KMS-11 (cell line): ENCODE results near the gene EZR.

Experiments
- H2AFZ ChIP-seq: fragments of 200-600 bp; sonication (generic); 2 replicates; pipeline ENCODE4 v1.6.1; 2016; ENCODE audit warnings: antibody characterized with exemption, mixed run types, low read depth
- H3K27ac ChIP-seq: fragments of 200-600 bp; sonication (generic); 2 replicates; pipeline ENCODE4 v1.6.1; 2016; ENCODE audit warnings: mild to moderate bottlenecking, mixed run types
- H3K27me3 ChIP-seq: fragments of 200-600 bp; sonication (generic); 2 replicates; pipeline ENCODE4 v1.6.1; 2017; ENCODE audit warnings: mild to moderate bottlenecking, low read depth, mixed run types, moderate library complexity; ENCODE audit not compliant: insufficient read depth
- H3K36me3 ChIP-seq: fragments of 200-600 bp; sonication (generic); 2 replicates; pipeline ENCODE4 v1.6.1; 2017; ENCODE audit warnings: mild to moderate bottlenecking, mixed run types; ENCODE audit not compliant: insufficient read depth
- H3K4me1 ChIP-seq: fragments of 200-600 bp; sonication (generic); 2 replicates; pipeline ENCODE4 v1.6.1; 2016; ENCODE audit warnings: mild to moderate bottlenecking, low read depth, mixed run types; ENCODE audit not compliant: poor library complexity, severe bottlenecking
- H3K4me2 ChIP-seq: fragments of 200-600 bp; sonication (generic); 2 replicates; pipeline ENCODE4 v1.7.0; 2016; ENCODE audit warnings: mild to moderate bottlenecking, mixed run types
- H3K4me3 ChIP-seq: fragments of 200-600 bp; sonication (generic); IDR thresholded peaks from 2 replicates; pipeline ENCODE4 v1.6.1; 2017; ENCODE audit warnings: low read depth, low read length, mixed read lengths; ENCODE audit not compliant: insufficient read depth
- H3K79me2 ChIP-seq: fragments of 200-600 bp; sonication (generic); 2 replicates; pipeline ENCODE4 v1.6.1; 2016; ENCODE audit warnings: low read depth, mixed run types; ENCODE audit not compliant: insufficient read depth
- H3K9ac ChIP-seq: fragments of 200-600 bp; sonication (generic); 2 replicates; pipeline ENCODE4 v1.6.1; 2016; ENCODE audit warnings: mild to moderate bottlenecking, mixed run types
- H4K20me1 ChIP-seq: fragments of 200-600 bp; sonication (generic); 2 replicates; pipeline ENCODE4 v1.6.1; 2016; ENCODE audit warnings: mild to moderate bottlenecking, mixed run types; ENCODE audit not compliant: insufficient read depth
- TF ChIP-seq, protein P1 (sequence below): fragments of 200-600 bp; sonication (generic); conservative IDR thresholded peaks from 2 replicates; pipeline ENCODE4 v1.6.1; 2017; ENCODE audit warnings: low read depth, mild to moderate bottlenecking, antibody characterized with exemption, low read length, moderate library complexity, mixed read lengths

EZR gene

DNA sequence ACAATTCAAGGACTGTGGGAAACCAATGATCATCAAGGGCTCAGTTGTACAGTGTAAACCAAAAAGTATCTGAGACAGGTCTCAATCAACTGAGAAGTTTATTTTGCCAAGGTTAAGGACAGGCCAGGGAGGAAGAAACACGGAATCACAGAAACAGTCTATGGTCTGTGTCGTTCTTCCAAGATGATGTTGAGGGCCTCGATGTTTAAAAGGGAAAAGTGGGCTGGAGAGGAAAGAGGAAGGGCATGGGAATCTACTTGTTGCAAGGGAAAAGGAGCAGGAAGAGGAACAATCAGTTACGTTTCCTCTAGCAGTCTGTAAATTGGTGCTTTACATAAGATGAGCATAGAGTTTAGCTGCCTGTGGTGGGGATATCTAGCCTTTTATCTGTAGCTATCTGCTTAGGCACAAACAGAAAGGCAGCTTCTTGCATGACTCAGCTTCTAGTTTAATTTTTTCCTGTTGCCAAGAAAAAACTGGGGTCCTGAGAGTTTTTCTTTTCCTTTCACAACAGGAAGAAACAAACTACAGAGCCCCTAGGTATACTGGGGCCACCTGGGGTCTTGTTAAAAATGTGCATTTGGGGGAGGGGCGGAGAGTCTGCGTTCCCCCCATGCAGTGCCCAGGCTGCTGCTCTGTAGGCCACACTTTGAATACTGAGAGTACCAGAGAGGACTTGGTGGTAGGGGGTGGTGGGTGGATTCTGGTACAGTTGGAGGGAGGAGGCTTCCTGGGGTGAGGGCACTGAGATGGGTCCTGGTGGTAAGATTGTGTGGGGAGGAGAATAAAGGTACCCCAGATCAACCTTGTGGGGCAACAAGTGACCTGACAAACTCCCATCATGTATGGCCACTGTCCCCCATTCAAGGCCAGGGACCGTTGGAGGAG, 35.3 kb upstream of the EZR start:
- Histone ChIP-seq H3K27ac (no peak overlapping the region), H3K36me3 (no peaks in the 10 kb centered on the region), H3K79me2 (no peaks in the 10 kb centered on the region), H3K4me3 (no peak overlapping the region), H4K20me1 (no peaks in the 10 kb centered on the region), H3K4me1 (peaks cover 27% of the 10 kb centered on the region), H3K4me2 (peak overlapping the region; percentile 57; the same call in 1 of the 2 replicates), H3K9ac (no peak overlapping the region), H3K27me3 (no peaks in the 10 kb centered on the region), H2AFZ (peak overlapping the region; percentile 63)
- TF ChIP-seq, protein P1, sequence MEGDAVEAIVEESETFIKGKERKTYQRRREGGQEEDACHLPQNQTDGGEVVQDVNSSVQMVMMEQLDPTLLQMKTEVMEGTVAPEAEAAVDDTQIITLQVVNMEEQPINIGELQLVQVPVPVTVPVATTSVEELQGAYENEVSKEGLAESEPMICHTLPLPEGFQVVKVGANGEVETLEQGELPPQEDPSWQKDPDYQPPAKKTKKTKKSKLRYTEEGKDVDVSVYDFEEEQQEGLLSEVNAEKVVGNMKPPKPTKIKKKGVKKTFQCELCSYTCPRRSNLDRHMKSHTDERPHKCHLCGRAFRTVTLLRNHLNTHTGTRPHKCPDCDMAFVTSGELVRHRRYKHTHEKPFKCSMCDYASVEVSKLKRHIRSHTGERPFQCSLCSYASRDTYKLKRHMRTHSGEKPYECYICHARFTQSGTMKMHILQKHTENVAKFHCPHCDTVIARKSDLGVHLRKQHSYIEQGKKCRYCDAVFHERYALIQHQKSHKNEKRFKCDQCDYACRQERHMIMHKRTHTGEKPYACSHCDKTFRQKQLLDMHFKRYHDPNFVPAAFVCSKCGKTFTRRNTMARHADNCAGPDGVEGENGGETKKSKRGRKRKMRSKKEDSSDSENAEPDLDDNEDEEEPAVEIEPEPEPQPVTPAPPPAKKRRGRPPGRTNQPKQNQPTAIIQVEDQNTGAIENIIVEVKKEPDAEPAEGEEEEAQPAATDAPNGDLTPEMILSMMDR: no peak

DNA sequence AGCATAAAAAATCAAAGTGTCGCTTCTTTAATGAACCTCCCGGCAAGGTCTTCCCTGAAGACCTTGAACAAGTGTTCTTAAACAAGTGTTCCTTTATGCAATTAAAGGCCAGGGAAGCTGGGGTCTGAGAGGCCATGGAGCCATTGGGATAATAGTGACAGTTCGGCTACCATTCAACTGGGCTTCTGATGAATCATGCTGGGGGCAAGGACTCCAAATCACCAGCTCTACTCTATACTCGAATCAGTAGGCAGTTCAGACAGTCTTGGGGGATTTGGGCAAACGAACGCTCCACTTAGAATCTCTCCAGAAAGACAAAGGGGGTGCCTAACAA, 34.7 kb upstream of the EZR start:
- Histone ChIP-seq H3K4me1 (peaks cover 27% of the 10 kb centered on the region), H3K9ac (peak overlapping the region; percentile 32; the same call in 1 of the 2 replicates), H3K36me3 (no peaks in the 10 kb centered on the region), H2AFZ (peak overlapping the region; percentile 63), H3K27ac (peak overlapping the region; percentile 50), H4K20me1 (no peaks in the 10 kb centered on the region), H3K4me2 (peak overlapping the region; percentile 57), H3K79me2 (no peaks in the 10 kb centered on the region), H3K27me3 (no peaks in the 10 kb centered on the region), H3K4me3 (no peak overlapping the region)
- TF ChIP-seq, protein P1: no peak

DNA sequence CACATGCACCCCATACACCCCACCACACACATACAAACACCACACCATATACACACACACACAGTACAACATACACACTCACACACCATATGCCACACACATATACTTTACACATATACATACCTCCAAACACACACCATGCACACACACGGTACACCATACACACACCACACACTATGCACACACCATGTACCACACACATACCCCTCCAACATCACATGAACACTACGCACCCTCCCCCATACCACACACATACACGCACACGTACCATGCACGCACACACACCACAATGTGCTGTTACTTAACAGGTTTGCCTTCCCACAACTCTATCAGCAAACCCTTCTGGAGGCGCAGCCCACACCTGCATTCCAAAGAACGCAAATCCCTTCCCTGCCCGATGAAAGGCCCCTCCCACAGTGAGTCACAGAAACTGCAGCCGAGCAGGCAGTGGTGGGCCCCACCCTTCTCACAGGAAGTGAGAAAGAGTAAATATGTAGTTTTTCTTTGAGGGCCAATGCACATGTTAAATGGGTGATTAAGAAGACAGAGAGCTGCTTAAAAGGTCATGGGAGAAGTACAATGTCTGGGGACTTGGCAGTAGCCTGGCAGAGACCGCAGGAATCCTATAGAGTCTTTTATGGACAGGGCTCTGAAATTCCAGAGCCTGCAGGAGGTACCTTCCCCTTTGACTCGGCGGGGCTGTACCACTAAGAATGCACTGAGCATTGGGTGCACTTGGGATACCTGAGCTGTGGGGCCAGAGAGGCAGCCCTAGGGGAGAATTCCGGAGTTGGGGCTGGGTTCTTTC, 34.1 kb upstream of the EZR start:
- Histone ChIP-seq H4K20me1 (no peaks in the 10 kb centered on the region), H3K4me3 (no peak overlapping the region), H3K9ac (peak overlapping the region; percentile 32; the same call in 1 of the 2 replicates), H3K4me1 (peaks cover 27% of the 10 kb centered on the region), H2AFZ (peak overlapping the region; percentile 63), H3K79me2 (no peaks in the 10 kb centered on the region), H3K36me3 (no peaks in the 10 kb centered on the region), H3K27ac (peak overlapping the region; percentile 50), H3K4me2 (peak overlapping the region; percentile 57), H3K27me3 (no peaks in the 10 kb centered on the region)
- TF ChIP-seq, protein P1: no peak

DNA sequence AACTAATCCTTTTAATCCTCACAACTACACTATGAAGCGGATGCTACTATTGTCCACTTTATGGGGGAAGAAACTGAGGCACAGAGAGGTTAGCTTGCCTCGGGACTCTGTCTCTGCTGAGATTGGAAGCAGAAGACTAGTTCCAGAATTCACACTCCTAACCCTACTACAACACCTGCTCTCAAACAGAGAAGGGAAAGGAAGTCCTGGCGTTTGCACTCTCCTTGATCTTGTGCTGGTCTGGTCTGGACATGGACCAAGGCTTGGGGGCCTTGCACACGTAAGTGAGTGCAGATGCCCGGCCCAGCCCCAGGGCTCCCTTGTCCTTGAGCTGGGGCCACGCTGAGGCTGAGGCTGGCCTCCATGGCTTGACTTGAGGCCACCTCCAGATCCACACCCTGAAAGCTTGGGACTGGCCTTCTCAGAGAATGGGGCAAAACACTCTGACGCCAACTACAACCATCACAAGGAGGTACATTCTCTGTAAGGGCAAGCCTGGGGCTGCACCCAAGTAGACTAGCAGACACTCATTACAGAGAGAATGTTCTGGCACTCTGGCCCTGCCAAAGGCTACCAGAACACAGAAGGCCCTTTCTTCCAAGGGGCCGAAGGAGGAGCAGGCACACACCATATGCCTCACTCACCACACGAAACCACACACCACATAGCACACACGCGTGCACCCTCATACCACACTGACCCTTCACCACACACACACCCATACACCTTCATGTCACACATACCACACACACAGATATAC, 33.3 kb upstream of the EZR start:
- Histone ChIP-seq H3K27ac (no peak overlapping the region), H3K79me2 (no peaks in the 10 kb centered on the region), H3K27me3 (no peaks in the 10 kb centered on the region), H3K4me2 (peak overlapping the region; percentile 57), H2AFZ (no peak overlapping the region), H3K4me3 (no peak overlapping the region), H3K36me3 (no peaks in the 10 kb centered on the region), H3K4me1 (peaks cover 27% of the 10 kb centered on the region), H3K9ac (no peak overlapping the region), H4K20me1 (no peaks in the 10 kb centered on the region)
- TF ChIP-seq, protein P1: no peak
